ENCODE results near the gene CDT1. TPM values are rescaled to one million over a fixed set of nuclear protein-coding genes. Genes with fewer than 3 reads are reported as not detected.
"Not testable (repeated sequence)": the region's sequence is repeated elsewhere in the genome, so short reads cannot be mapped to it uniquely, and the experiment has no call there.

CDT1 gene
- total RNA-seq, 6 experiments from 2014 or later = 13.3 to 28.2 (median 22.2) TPM

DNA sequence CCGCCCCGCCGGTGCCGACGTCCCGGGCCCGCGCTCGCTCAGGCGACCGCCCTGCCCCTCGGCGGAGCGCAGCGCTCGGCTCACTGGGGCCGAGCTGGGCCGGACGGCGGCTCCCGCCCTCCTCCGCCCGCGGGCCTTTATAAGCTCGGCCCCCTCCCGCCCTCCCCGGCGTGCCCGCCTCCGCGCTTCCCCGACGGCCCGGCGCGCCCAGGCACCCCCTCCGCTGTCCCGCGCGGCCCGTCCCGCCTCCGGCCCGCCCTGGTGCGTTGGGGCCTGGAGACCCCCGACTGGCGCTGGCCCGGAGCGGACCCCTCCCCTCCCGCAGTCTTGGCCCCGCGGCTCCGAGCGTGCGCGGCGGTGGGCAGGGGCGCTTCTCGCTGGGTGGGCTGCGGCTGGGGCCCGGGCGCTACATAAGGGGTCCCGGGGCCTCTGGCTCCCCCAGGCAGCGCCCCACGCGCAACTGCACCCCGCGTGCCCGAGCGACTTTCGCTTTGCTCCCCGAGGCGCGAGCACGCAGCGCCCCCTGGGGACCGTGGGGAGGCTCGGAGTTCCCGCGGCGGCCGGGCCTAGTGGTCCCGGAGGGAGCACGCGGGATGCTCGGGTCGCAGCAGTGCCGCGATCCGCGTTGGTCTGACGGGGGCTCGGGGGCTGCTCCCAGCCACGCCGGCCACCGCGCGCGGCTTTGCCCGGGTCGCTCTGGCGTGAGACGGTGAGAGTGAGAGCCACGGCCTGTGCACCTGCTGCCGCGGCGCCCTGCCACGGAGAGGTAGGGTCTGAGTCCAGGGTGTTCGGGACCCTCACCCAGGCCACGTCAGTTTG, 18.3 kb upstream of the CDT1 start, which contains the start of gene PIEZO1:
Gene PIEZO1 (minus strand): TSS at position 115 of the 819 bp plus-strand sequence. CDS start 256 bp downstream, outside the sequence.
- Mint-ChIP-seq H3K4me3 (peak within 1 kb of the TSS; percentile 92), H3K27me3 (ENCODE audit: insufficient read depth) (peaks cover 4% of the 10 kb centered on the region; the same call in 1 of the 2 replicates), H3K36me3 (ENCODE audit: low read depth) (peaks cover 8% of the 10 kb centered on the region; the same call in 1 of the 2 replicates), H3K27ac (peak within 1 kb of the TSS; percentile 88), H3K9me3 (no peaks in the 10 kb centered on the region), H3K4me1 (ENCODE audit: low read depth) (peaks cover 34% of the 10 kb centered on the region)
- peak; percentile 35 for DNase-seq
- TF ChIP-seq, protein P1, sequence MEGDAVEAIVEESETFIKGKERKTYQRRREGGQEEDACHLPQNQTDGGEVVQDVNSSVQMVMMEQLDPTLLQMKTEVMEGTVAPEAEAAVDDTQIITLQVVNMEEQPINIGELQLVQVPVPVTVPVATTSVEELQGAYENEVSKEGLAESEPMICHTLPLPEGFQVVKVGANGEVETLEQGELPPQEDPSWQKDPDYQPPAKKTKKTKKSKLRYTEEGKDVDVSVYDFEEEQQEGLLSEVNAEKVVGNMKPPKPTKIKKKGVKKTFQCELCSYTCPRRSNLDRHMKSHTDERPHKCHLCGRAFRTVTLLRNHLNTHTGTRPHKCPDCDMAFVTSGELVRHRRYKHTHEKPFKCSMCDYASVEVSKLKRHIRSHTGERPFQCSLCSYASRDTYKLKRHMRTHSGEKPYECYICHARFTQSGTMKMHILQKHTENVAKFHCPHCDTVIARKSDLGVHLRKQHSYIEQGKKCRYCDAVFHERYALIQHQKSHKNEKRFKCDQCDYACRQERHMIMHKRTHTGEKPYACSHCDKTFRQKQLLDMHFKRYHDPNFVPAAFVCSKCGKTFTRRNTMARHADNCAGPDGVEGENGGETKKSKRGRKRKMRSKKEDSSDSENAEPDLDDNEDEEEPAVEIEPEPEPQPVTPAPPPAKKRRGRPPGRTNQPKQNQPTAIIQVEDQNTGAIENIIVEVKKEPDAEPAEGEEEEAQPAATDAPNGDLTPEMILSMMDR (IDR thresholded peaks at IDR 0.05) = peak; percentile 95

DNA sequence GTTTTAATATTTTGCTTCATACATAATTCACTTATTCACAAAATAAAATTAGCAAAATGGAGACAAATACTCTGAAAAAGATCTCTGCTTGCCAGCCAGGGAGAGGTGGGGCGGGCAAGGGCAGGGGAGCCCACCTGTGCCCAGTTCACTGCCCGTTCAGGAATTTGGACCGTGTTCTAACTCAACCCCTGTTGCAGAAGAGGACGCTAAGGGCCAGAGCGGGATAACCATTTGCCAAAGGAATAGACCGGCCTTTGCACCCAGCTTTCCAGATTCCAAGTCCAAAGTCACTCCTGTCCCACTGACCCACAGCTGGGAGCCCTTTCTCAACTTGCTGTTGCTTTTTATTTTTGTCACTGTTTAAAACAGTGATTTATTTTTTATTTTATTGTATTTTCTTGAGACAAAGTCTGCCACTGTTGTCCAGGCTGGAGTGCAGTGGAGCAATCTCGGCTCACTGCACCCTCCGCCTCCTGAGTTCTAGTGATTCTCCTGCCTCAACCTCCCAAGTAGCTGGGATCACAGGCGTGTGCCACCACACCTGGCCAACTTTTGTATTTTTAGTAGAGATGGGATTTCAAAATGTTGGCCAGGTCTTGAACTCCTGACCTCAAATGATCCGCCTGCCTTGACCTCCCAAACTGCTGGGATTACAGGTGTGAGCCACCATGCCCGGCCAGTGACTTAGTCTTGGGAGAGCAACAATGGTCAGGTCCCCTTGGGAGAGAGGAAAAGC, 15.8 kb upstream of the CDT1 start:
- DNase-seq = no peak
- Mint-ChIP-seq H3K4me1 (ENCODE audit: low read depth) (peaks cover 16% of the 10 kb centered on the region), H3K4me3 (no peak overlapping the region), H3K27me3 (ENCODE audit: insufficient read depth) (peaks cover 6% of the 10 kb centered on the region), H3K36me3 (ENCODE audit: low read depth) (peaks cover 8% of the 10 kb centered on the region; the same call in 1 of the 2 replicates), H3K9me3 (no peaks in the 10 kb centered on the region), H3K27ac (no peak overlapping the region)
- TF ChIP-seq, protein P1 (IDR thresholded peaks at IDR 0.05) = no peak

DNA sequence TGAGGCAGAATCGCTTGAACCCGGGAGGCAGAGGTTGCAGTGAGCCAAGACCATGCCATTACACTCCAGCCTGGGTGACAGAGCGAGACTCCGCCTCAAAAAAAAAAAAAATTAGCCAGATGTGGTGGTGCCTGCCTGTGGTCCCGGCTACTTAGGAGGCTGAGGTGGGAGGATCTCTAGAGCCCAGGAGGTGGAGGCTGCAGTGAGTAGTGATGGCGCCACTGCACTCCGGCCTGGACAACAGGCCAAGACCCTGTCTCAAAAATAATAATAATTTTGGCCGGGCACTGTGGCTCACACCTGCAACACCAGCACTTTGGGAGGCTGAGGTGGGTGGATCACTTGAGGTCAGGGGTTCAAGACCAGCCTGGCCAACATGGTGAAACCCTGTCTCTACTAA, 14.8 kb upstream of the CDT1 start:
- not testable (repeated sequence) for H3K9me3 Mint-ChIP-seq; H3K27me3 Mint-ChIP-seq (ENCODE audit: insufficient read depth); DNase-seq; H3K36me3 Mint-ChIP-seq (ENCODE audit: low read depth); H3K27ac Mint-ChIP-seq; H3K4me3 Mint-ChIP-seq; H3K4me1 Mint-ChIP-seq (ENCODE audit: low read depth)

DNA sequence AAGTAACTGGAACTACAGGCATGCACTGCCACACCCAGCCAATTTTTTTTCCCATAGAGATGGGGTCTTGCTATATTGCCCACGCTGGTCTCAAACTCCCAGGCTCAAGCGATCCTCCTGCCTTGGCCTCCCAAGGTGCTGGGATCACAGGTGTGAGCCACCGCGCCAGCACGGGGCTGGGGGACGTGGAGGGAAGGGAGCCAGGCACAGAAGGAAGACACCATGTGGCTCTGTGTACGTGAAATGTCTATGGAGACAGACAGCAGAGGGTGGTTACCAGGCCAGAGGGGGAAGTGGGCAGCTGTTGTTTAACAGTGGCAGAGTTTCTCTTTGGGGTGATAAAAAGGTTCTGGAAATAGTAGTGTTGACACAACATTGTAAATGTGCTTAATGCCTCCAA, 14.0 kb upstream of the CDT1 start:
- H3K4me3 Mint-ChIP-seq = no peak overlapping the region
- no peaks in the 10 kb centered on the region for H3K36me3 Mint-ChIP-seq (ENCODE audit: low read depth)
- H3K9me3 Mint-ChIP-seq = no peaks in the 10 kb centered on the region
- peaks cover 4% of the 10 kb centered on the region for H3K27me3 Mint-ChIP-seq (ENCODE audit: insufficient read depth)
- peaks cover 8% of the 10 kb centered on the region for H3K4me1 Mint-ChIP-seq (ENCODE audit: low read depth)
- TF ChIP-seq, protein P1 (IDR thresholded peaks at IDR 0.05) = no peak
- H3K27ac Mint-ChIP-seq = no peak overlapping the region
- DNase-seq = no peak

DNA sequence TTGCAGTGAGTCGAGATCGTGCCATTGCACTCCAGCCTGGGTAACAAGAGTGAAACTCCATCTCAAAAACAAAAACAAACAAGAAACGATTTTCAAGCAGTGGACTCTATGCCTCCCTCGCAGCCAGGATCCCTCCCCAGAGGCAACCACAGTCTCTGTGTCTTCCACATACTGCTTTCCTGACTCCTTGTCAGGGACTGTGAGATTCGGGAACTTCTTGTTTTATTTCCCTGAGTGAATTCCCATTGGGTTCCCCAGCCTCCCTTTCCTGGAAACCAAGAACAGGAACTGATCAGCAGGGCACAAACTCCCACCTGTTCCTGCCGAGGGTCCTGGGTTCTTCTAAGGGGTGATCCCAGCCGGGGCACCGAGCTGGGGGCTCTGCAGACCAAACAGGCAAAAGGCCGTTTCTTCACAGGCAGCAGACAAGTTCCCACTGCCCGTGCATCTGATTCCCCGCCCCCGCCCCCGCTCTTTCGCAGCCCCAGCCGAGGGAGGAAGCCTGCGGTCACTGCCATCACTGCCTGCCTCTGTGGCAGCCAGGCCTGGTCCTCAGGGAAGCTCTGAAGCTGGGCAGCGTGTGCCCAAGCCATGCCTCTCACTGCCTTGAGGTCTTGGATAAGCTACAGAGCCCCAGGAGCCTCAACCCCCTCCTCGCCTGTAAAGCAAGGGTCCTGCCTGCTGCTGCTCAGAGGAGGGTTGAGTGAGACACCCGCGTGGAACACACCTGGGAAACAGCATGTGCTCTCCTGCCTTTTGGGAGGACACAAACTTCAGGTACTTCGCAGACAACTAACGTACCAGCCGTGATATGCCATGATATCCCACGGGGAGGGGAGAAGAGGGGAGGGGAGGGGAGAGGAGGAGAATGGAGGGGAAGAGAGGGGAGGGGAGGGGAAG, 13.0 kb upstream of the CDT1 start:
- TF ChIP-seq, protein P1 (IDR thresholded peaks at IDR 0.05) = no peak
- Mint-ChIP-seq H3K9me3 (no peaks in the 10 kb centered on the region), H3K4me1 (ENCODE audit: low read depth) (peaks cover 8% of the 10 kb centered on the region), H3K36me3 (ENCODE audit: low read depth) (no peaks in the 10 kb centered on the region), H3K27me3 (ENCODE audit: insufficient read depth) (peaks cover 4% of the 10 kb centered on the region), H3K27ac (no peak overlapping the region), H3K4me3 (no peak overlapping the region; the same call in 1 of the 2 replicates)
- DNase-seq = no peak
